Immature natural killer cell (primary cell): ENCODE measurements around the gene C15orf62. TPM values are rescaled to one million over a fixed set of nuclear protein-coding genes. Genes with fewer than 3 reads are reported as not detected.

Experiments
- DNase-seq, 3 donors: peaks; one replicate each; pipeline ENCODE4 v3.0.0; 2022; ENCODE audit warnings: mixed read lengths in 1 of 3
- H3K27ac Mint-ChIP-seq, 6 donors: one replicate each; pipeline ENCODE4 v1.8.0; 2020; ENCODE audit warnings: mixed read lengths in 6 of 6, mild to moderate bottlenecking in 5 of 6, inconsistent platforms in 4 of 6, moderate library complexity in 3 of 6
- H3K27me3 Mint-ChIP-seq, 3 donors: one replicate each; pipeline ENCODE4 v1.8.0; 2020 to 2021; ENCODE audit warnings: low read depth in 3 of 3, mild to moderate bottlenecking in 3 of 3, mixed read lengths in 3 of 3, moderate library complexity in 3 of 3, inconsistent platforms in 1 of 3
- H3K36me3 Mint-ChIP-seq, 3 donors: one replicate each; pipeline ENCODE4 v1.8.0; 2020; ENCODE audit warnings: mixed read lengths in 3 of 3, inconsistent platforms in 2 of 3, mild to moderate bottlenecking in 2 of 3
- H3K4me1 Mint-ChIP-seq, 2 donors: one replicate each; pipeline ENCODE4 v1.8.0; 2020; ENCODE audit warnings: inconsistent platforms in 2 of 2, mild to moderate bottlenecking in 2 of 2, mixed read lengths in 2 of 2, moderate library complexity in 1 of 2
- H3K4me3 Mint-ChIP-seq, 5 donors: one replicate each; pipeline ENCODE4 v1.8.0; 2020; ENCODE audit warnings: mild to moderate bottlenecking in 5 of 5, mixed read lengths in 5 of 5, inconsistent platforms in 3 of 5, moderate library complexity in 3 of 5
- H3K9me3 Mint-ChIP-seq, 6 donors: one replicate each; pipeline ENCODE4 v1.8.0; 2020; ENCODE audit warnings: mild to moderate bottlenecking in 6 of 6, mixed read lengths in 6 of 6, inconsistent platforms in 4 of 6, moderate library complexity in 3 of 6
- polyA plus RNA-seq, 3 donors: library from polyadenylated mRNA; unstranded; fragments of 300-500 nt; fragmentation: Illumina TruSeq; gene quantifications; one replicate each; pipeline ENCODE4 v1.2.3, GENCODE V29; 2021

Gene C15orf62
- polyA plus RNA-seq, 3 donors from 2014 or later, result 0.08 to 0.12 TPM; not detected in 1

GRCh38 chr15:40819048-40819447 lies 49.3 kb downstream of the C15orf62 start:
- H3K4me1 Mint-ChIP-seq, result no peaks in the 10 kb centered on the region
- no peak for DNase-seq
- H3K27ac Mint-ChIP-seq, result no peak overlapping the region
- peaks cover 0 to 3% (median 0%) of the 10 kb centered on the region in 3 donors for H3K27me3 Mint-ChIP-seq
- no peaks in the 10 kb centered on the region for H3K9me3 Mint-ChIP-seq
- H3K36me3 Mint-ChIP-seq, result peaks cover 7 to 11% (median 9%) of the 10 kb centered on the region in 3 donors
- no peak overlapping the region for H3K4me3 Mint-ChIP-seq

- Mint-ChIP-seq H3K27me3 (peaks cover 0 to 6% (median 0%) of the 10 kb centered on the region in 3 donors), H3K4me1 (no peaks in the 10 kb centered on the region), H3K4me3 (no peak overlapping the region), H3K27ac (no peak overlapping the region), H3K9me3 (no peaks in the 10 kb centered on the region), H3K36me3 (no peaks in the 10 kb centered on the region)
- no peak for DNase-seq
Observed at GRCh38 chr15:40821195-40821594, 51.4 kb downstream of the C15orf62 start.

Other genes with a start within 250 kb of the C15orf62 start
- 10 to 100 TPM; 31.3 to 65.7 (median 45.7) TPM for gene CCDC32, start 204.9 kb upstream of the C15orf62 start, polyA plus RNA-seq
- 10 to 100 TPM; 18.9 to 21.2 (median 19.1) TPM for gene RPUSD2, start 200.7 kb upstream of the C15orf62 start, polyA plus RNA-seq
- gene KNL1, start 175.7 kb upstream of the C15orf62 start, polyA plus RNA-seq, result under 1 TPM in 2 of 3 donors, not detected in 1; 0.20 to 0.38 TPM
- 1 to 10 TPM; 2.6 to 7.5 (median 4.7) TPM for gene RAD51, start 74.8 kb upstream of the C15orf62 start, polyA plus RNA-seq
- gene RMDN3, start 14.7 kb upstream of the C15orf62 start, polyA plus RNA-seq, result 100 to 1,000 TPM in 2 of 3 donors, 10 to 100 TPM in 1; 44.6 to 118 (median 110) TPM
- gene GCHFR, start 5.9 kb upstream of the C15orf62 start, polyA plus RNA-seq, result 100 to 1,000 TPM; 183 to 303 (median 230) TPM
- 10 to 100 TPM; 12.8 to 22.0 (median 20.9) TPM for gene ZFYVE19, start 37.1 kb downstream of the C15orf62 start, polyA plus RNA-seq
- gene DNAJC17, start 37.5 kb downstream of the C15orf62 start, polyA plus RNA-seq, result 10 to 100 TPM; 25.6 to 62.8 (median 34.7) TPM
- not detected for gene PPP1R14D, start 58.7 kb downstream of the C15orf62 start, polyA plus RNA-seq
- 1 to 10 TPM in 2 of 3 donors, under 1 TPM in 1; 0.48 to 3.9 (median 1.8) TPM for gene SPINT1, start 74.1 kb downstream of the C15orf62 start, polyA plus RNA-seq
- gene RHOV, start 104.3 kb downstream of the C15orf62 start, polyA plus RNA-seq, result not detected
- 10 to 100 TPM; 20.8 to 36.8 (median 35.3) TPM for gene VPS18, start 124.5 kb downstream of the C15orf62 start, polyA plus RNA-seq
- not detected for gene DLL4, start 159.4 kb downstream of the C15orf62 start, polyA plus RNA-seq
- gene CHAC1, start 183.5 kb downstream of the C15orf62 start, polyA plus RNA-seq, result under 1 TPM in 1 of 3 donors, not detected in 2; 0.77 TPM